Colonic mucosa (tissue), 4 donors: ENCODE data around the gene TMEM244. TPM values are rescaled to one million over a fixed set of nuclear protein-coding genes. Genes with fewer than 3 reads are reported as not detected.

Experiments
- DNase-seq: peaks from one replicate; pipeline ENCODE4 v3.0.0-alpha.2; 2020
- H3K27ac ChIP-seq: fragments of 200-600 bp; one replicate; pipeline ENCODE4 v1.8.0; 2021
- H3K27me3 ChIP-seq: fragments of 200-600 bp; one replicate; pipeline ENCODE4 v1.8.0; 2021
- H3K36me3 ChIP-seq: fragments of 200-600 bp; one replicate; pipeline ENCODE4 v1.8.0; 2021
- H3K4me1 ChIP-seq: fragments of 200-600 bp; one replicate; pipeline ENCODE4 v1.8.0; 2021; ENCODE audit warnings: mild to moderate bottlenecking
- H3K4me3 ChIP-seq: fragments of 200-600 bp; one replicate; pipeline ENCODE4 v1.8.0; 2021
- H3K9ac ChIP-seq, 2 donors: one replicate each; pipeline ENCODE4 v1.7.0; 2013; ENCODE audit warnings: control low read depth in 2 of 2, low read depth in 2 of 2, low read length in 2 of 2
- H3K9me3 ChIP-seq: fragments of 200-600 bp; one replicate; pipeline ENCODE4 v1.8.0; 2021
- intact Hi-C: fragments of 100-400 bp; cut with DNase I; formaldehyde crosslinking; loops from one replicate; pipeline ENCODE4 v1.14.1; 2022
- total RNA-seq, 2 donors: library from RNA; stranded (reverse); fragmentation: NEBNext Ultra II Directional in 1 of 2; extraction: Animal tissue kit (Norgen Biotek cat#: 25700) in 1 of 2; gene quantifications; one replicate each; pipeline ENCODE4 v1.2.1, GENCODE V29; 2021
- TF ChIP-seq, protein P1 (sequence below): fragments of 200-600 bp; IDR thresholded peaks from one replicate; pipeline ENCODE4 v1.8.0; 2022; ENCODE audit warnings: antibody characterized with exemption, mild to moderate bottlenecking
- donor health status: healthy.
- donor health status: DM: no; HTN: no; CAD: no.
- donor health status: DM: no; HTN: no; CAD: no.

TMEM244 gene
- total RNA-seq, 2 donors from 2014 or later: not detected

- Histone ChIP-seq H3K27me3 (no peaks in the 10 kb centered on the region), H3K4me3 (no peak overlapping the region), H3K9ac (no peak overlapping the region), H3K4me1 (no peaks in the 10 kb centered on the region), H3K36me3 (no peaks in the 10 kb centered on the region), H3K27ac (no peak overlapping the region), H3K9me3 (no peaks in the 10 kb centered on the region)
- DNase-seq: no peak
- TF ChIP-seq, protein P1, sequence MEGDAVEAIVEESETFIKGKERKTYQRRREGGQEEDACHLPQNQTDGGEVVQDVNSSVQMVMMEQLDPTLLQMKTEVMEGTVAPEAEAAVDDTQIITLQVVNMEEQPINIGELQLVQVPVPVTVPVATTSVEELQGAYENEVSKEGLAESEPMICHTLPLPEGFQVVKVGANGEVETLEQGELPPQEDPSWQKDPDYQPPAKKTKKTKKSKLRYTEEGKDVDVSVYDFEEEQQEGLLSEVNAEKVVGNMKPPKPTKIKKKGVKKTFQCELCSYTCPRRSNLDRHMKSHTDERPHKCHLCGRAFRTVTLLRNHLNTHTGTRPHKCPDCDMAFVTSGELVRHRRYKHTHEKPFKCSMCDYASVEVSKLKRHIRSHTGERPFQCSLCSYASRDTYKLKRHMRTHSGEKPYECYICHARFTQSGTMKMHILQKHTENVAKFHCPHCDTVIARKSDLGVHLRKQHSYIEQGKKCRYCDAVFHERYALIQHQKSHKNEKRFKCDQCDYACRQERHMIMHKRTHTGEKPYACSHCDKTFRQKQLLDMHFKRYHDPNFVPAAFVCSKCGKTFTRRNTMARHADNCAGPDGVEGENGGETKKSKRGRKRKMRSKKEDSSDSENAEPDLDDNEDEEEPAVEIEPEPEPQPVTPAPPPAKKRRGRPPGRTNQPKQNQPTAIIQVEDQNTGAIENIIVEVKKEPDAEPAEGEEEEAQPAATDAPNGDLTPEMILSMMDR: no peak
- intact Hi-C loops: no loop called here
These were observed 41.6 kb upstream of the TMEM244 start for GRCh38 chr6:129902681-129903080.

DNA sequence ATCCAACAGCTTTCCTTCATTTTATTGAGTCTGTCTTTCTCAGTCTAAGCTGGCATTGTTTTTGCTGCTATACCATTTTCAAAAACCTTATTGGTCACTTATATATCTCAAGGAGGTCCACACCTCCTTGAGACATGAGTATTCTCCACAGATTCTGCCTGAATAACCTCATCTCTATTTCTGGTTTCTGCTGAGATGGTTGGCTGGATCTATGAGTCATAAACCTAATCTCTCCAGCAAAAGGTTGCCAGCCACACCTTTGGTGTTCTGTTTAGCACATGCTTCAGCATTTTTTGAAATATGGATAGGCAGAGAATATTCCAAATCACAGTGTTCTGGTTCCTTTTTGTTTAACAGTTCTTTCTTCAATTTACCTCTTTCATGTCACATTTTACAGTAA, 40.8 kb upstream of the TMEM244 start:
- DNase-seq: no peak
- H3K4me1 ChIP-seq: no peaks in the 10 kb centered on the region
- no peak overlapping the region for H3K4me3 ChIP-seq
- TF ChIP-seq, protein P1: no peak
- H3K9me3 ChIP-seq: no peaks in the 10 kb centered on the region
- intact Hi-C loops: no loop called here
- H3K27ac ChIP-seq: no peak overlapping the region
- H3K27me3 ChIP-seq: no peaks in the 10 kb centered on the region
- H3K36me3 ChIP-seq: no peaks in the 10 kb centered on the region
- H3K9ac ChIP-seq: no peak overlapping the region

GRCh38 chr6:129895692-129896091, 34.6 kb upstream of the TMEM244 start:
- Histone ChIP-seq H3K4me3 (no peak overlapping the region), H3K9ac (no peak overlapping the region), H3K9me3 (no peaks in the 10 kb centered on the region), H3K4me1 (no peaks in the 10 kb centered on the region), H3K36me3 (no peaks in the 10 kb centered on the region), H3K27ac (no peak overlapping the region), H3K27me3 (no peaks in the 10 kb centered on the region)
- TF ChIP-seq, protein P1: no peak
- DNase-seq: no peak
- intact Hi-C loops: loop anchor here (10.0 kb wide), 1 partner anchor 119 kb away; the partner anchor contains the start of gene L3MBTL3

- H3K4me3 ChIP-seq: no peak overlapping the region
- TF ChIP-seq, protein P1: no peak
- no peaks in the 10 kb centered on the region for H3K9me3 ChIP-seq
- H3K36me3 ChIP-seq: no peaks in the 10 kb centered on the region
- H3K4me1 ChIP-seq: no peaks in the 10 kb centered on the region
- H3K9ac ChIP-seq: no peak overlapping the region
- no peak overlapping the region for H3K27ac ChIP-seq
- no peaks in the 10 kb centered on the region for H3K27me3 ChIP-seq
- DNase-seq: no peak
- intact Hi-C loops: loop anchor here (5.0 to 10.0 kb wide), 2 partner anchors 42 to 120 kb away; partner anchors contain the start of gene L3MBTL3
These were observed 33.8 kb upstream of the TMEM244 start for GRCh38 chr6:129894921-129895320.

- Histone ChIP-seq H3K27me3 (no peaks in the 10 kb centered on the region), H3K4me3 (no peak overlapping the region), H3K9me3 (no peaks in the 10 kb centered on the region), H3K36me3 (no peaks in the 10 kb centered on the region), H3K4me1 (no peaks in the 10 kb centered on the region), H3K9ac (no peak overlapping the region), H3K27ac (no peak overlapping the region)
- TF ChIP-seq, protein P1: no peak
- intact Hi-C loops: loop anchor here (5.0 to 10.0 kb wide), 2 partner anchors 44 to 121 kb away; partner anchors contain the start of gene L3MBTL3
- DNase-seq: no peak
These were observed 32.5 kb upstream of the TMEM244 start for GRCh38 chr6:129893640-129894039.
